ENCODE measurements around the gene STXBP3.
"Not testable (repeated sequence)": the region's sequence is repeated elsewhere in the genome, so short reads cannot be mapped to it uniquely, and the experiment has no call there.

The STXBP3 gene

GRCh38 chr1:108729481-108729880 lies 17.0 kb upstream of the STXBP3 start:
- DNase-seq, result no peak

GRCh38 chr1:108732398-108732797 lies 14.1 kb upstream of the STXBP3 start:
- DNase-seq, result no peak

GRCh38 chr1:108734171-108734865 lies 12.2 kb upstream of the STXBP3 start:
- no peak for DNase-seq

- DNase-seq, result no peak
Observed at GRCh38 chr1:108742253-108742652, 4.2 kb upstream of the STXBP3 start.

GRCh38 chr1:108745980-108746381 lies 493 bp upstream of the STXBP3 start:
- DNase-seq, result no peak

GRCh38 chr1:108747171-108747850 lies 837 bp downstream of the STXBP3 start:
- peak; percentile 36 for DNase-seq

- no peak for DNase-seq
Observed at GRCh38 chr1:108747898-108748297, 1.4 kb downstream of the STXBP3 start.

GRCh38 chr1:108749081-108749480 lies 2.6 kb downstream of the STXBP3 start:
- no peak for DNase-seq

GRCh38 chr1:108750476-108751181 lies 4.2 kb downstream of the STXBP3 start:
- DNase-seq, result no peak

GRCh38 chr1:108753363-108753762 lies 6.9 kb downstream of the STXBP3 start:
- no peak for DNase-seq

GRCh38 chr1:108758796-108759195 lies 12.3 kb downstream of the STXBP3 start:
- DNase-seq, result no peak

GRCh38 chr1:108767115-108767514 lies 20.6 kb downstream of the STXBP3 start:
- DNase-seq, result no peak

GRCh38 chr1:108767708-108768107 lies 21.2 kb downstream of the STXBP3 start:
- no peak for DNase-seq

GRCh38 chr1:108777839-108778238 lies 31.4 kb downstream of the STXBP3 start:
- no peak for DNase-seq

- DNase-seq, result no peak
Observed at GRCh38 chr1:108779455-108779854, 33.0 kb downstream of the STXBP3 start.

- DNase-seq, result no peak
Observed at GRCh38 chr1:108780937-108781574, 34.6 kb downstream of the STXBP3 start.

GRCh38 chr1:108781575-108781944 lies 35.1 kb downstream of the STXBP3 start:
- DNase-seq, result not testable (repeated sequence)

- no peak for DNase-seq
Observed at GRCh38 chr1:108785264-108785663, 38.8 kb downstream of the STXBP3 start.

- DNase-seq, result no peak
Observed at GRCh38 chr1:108785880-108786279, 39.4 kb downstream of the STXBP3 start.

GRCh38 chr1:108791790-108792189 lies 45.3 kb downstream of the STXBP3 start:
- DNase-seq, result no peak

- DNase-seq, result no peak
Observed at GRCh38 chr1:108792420-108792819, 45.9 kb downstream of the STXBP3 start.

GRCh38 chr1:108799001-108799400 lies 52.5 kb downstream of the STXBP3 start:
- DNase-seq, result no peak

GRCh38 chr1:108801101-108801500 lies 54.6 kb downstream of the STXBP3 start:
- DNase-seq, result no peak

GRCh38 chr1:108803548-108803947 lies 57.1 kb downstream of the STXBP3 start:
- DNase-seq, result no peak

All from CD4-positive, alpha-beta T cell treated with Interleukin-6 for 4 hours (primary cell).